ENCODE data around the gene PPA1. TPM values are rescaled to one million over a fixed set of nuclear protein-coding genes. Genes with fewer than 3 reads are reported as not detected.

PPA1 gene
- total RNA-seq, 4 donors from 2014 or later: 14.1 to 113 (median 98.4) TPM

DNA sequence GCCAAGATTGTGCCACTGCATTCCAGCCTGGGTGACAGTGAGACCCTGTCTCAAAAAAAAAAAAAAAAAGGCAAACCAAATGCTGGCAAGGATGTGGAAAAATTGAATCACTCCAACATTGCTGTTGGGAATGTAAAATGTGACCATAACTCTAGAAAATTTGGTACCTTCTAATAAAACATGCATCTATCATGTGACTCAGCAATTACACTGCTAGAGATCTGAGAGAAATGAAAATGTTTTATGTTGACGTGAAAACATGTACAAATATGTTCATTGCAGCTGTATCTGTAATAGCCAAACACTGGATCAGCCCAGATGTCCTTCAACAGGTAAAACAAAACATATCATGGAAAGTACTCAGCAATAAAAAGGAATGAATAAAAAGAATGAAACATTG, 32.1 kb downstream of the PPA1 start:
- no peaks in the 10 kb centered on the region for H3K9me3 ChIP-seq
- peaks cover 0 to 57% (median 23%) of the 10 kb centered on the region in 4 donors for H3K36me3 ChIP-seq
- H3K27ac ChIP-seq: no peak overlapping the region
- no peak overlapping the region for H3K4me3 ChIP-seq
- in situ Hi-C loops (cut with MboI; ENCODE audit: low pct_ligation_motif_present in 1 of 4, low pct_unique_long_range_greater_than_20kb in 1 of 4, low sequenced_read_pairs in 3 of 4) (no loop called here), intact Hi-C loops (cut with DNase I; ENCODE audit: low total_unique reads) (no loop called here)
- no peak for DNase-seq
- no peaks in the 10 kb centered on the region for H3K4me1 ChIP-seq
- WGBS, 2 donors (ENCODE audit: low coverage in 1 of 2): 91 to 93% methylated on average over 1 of the region's 1 CpG
- TF ChIP-seq POLR2A (IDR thresholded peaks at IDR 0.05) (no peak), EP300 (IDR thresholded peaks at IDR 0.05; ENCODE audit: low read depth) (no peak), POLR2AphosphoS5 (IDR thresholded peaks at IDR 0.05) (no peak)
- TF ChIP-seq, protein P1, sequence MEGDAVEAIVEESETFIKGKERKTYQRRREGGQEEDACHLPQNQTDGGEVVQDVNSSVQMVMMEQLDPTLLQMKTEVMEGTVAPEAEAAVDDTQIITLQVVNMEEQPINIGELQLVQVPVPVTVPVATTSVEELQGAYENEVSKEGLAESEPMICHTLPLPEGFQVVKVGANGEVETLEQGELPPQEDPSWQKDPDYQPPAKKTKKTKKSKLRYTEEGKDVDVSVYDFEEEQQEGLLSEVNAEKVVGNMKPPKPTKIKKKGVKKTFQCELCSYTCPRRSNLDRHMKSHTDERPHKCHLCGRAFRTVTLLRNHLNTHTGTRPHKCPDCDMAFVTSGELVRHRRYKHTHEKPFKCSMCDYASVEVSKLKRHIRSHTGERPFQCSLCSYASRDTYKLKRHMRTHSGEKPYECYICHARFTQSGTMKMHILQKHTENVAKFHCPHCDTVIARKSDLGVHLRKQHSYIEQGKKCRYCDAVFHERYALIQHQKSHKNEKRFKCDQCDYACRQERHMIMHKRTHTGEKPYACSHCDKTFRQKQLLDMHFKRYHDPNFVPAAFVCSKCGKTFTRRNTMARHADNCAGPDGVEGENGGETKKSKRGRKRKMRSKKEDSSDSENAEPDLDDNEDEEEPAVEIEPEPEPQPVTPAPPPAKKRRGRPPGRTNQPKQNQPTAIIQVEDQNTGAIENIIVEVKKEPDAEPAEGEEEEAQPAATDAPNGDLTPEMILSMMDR (IDR thresholded peaks at IDR 0.05): no peak
- no peaks in the 10 kb centered on the region for H3K27me3 ChIP-seq

DNA sequence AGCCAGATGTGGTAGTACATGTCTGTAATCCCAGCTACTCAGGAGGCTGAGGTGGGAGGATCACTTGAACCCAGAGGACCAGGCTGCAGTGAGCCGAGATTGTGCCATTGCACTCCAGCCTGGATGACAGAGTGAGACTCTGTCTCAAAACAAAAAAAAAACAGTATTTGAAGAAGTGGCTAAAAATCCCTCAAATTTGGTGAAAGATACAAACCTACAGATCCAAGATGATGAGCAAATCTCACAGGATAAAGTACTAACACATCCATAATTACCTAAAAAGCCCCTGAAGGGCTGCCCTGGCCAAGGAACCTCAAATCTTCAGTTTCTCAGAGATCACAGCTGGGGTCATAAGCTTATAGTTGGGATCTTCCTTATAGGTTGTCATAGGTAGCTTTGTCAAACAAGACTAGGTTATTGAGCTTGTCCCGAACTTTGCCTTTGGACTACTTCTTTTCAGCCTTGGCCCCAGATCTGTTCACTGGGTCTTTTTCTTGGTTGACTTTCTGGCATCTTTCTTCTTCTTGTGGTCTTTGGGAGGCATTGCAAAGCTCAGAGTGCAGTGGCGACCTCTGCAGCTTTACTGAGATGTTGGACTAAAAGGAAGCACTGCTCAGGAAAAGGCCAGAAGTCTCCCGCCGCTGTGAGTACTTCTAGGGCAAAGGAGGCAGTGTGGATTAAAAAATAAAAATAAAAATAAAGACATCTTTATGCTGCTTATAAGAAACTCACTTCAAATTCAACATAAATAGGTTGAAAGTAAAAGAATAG, 34.3 kb downstream of the PPA1 start:
- H3K9me3 ChIP-seq: no peaks in the 10 kb centered on the region
- no peaks in the 10 kb centered on the region for H3K27me3 ChIP-seq
- intact Hi-C loops (cut with DNase I; ENCODE audit: low total_unique reads): no loop called here
- in situ Hi-C loops (cut with MboI; ENCODE audit: low pct_ligation_motif_present in 1 of 4, low pct_unique_long_range_greater_than_20kb in 1 of 4, low sequenced_read_pairs in 3 of 4): no loop called here
- H3K4me1 ChIP-seq: no peaks in the 10 kb centered on the region
- H3K4me3 ChIP-seq: no peak overlapping the region
- DNase-seq: no peak
- no peak overlapping the region for H3K27ac ChIP-seq
- 93 to 97% methylated on average over 3 to 5 of the region's 5 CpGs for WGBS, 2 donors (ENCODE audit: low coverage in 1 of 2)
- peaks cover 0 to 43% (median 19%) of the 10 kb centered on the region in 4 donors for H3K36me3 ChIP-seq
- TF ChIP-seq, protein P1 (IDR thresholded peaks at IDR 0.05): no peak
- TF ChIP-seq POLR2AphosphoS5 (IDR thresholded peaks at IDR 0.05) (no peak), POLR2A (IDR thresholded peaks at IDR 0.05) (no peak), EP300 (IDR thresholded peaks at IDR 0.05; ENCODE audit: low read depth) (no peak)

DNA sequence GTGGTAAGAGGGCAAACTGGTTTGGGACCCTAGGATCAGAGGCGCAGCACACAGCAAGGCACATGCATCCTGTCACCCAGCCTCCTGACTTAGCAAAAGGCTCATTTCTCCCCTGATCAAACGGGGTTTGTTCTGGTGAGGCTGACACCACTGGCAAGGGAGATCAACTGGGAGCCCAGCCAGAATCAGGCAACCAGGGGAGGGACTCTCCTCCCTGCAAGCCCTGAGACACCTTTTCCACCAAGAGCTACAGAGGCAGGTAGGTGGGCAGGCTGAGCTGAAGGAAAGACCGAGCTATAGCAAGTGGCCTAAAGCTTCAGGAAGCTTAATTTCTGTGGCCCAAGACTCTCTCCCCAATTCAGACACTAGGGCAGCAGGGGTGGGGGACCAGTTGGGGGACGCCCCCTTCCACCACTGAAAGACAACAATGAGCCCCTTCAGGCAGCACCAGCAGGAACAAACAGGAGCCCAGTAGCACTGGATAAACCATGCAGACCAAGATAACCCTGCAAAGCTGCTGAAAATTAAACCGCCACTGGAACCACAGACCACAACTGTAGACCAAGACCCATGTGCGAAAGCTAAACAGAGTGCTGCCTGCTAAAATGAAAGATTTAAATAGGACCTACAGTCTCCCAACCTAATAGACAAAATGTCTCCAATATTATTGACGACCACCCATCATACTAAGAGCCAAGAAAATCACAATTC, 35.8 kb downstream of the PPA1 start:
- Histone ChIP-seq H3K4me1 (peaks cover 0 to 1% (median under 1%) of the 10 kb centered on the region in 4 donors), H3K27me3 (no peaks in the 10 kb centered on the region), H3K9me3 (no peaks in the 10 kb centered on the region), H3K27ac (no peak overlapping the region), H3K4me3 (no peak overlapping the region), H3K36me3 (peaks cover 0 to 31% (median 15%) of the 10 kb centered on the region in 4 donors)
- in situ Hi-C loops (cut with MboI; ENCODE audit: low pct_ligation_motif_present in 1 of 4, low pct_unique_long_range_greater_than_20kb in 1 of 4, low sequenced_read_pairs in 3 of 4): no loop called here
- 82 to 90% methylated on average over 1 to 7 of the region's 7 CpGs for WGBS, 2 donors (ENCODE audit: low coverage in 1 of 2)
- intact Hi-C loops (cut with DNase I; ENCODE audit: low total_unique reads): no loop called here
- no peak for DNase-seq
- TF ChIP-seq, protein P1 (IDR thresholded peaks at IDR 0.05): no peak
- no peak for TF ChIP-seq POLR2AphosphoS5 (IDR thresholded peaks at IDR 0.05)
- no peak for TF ChIP-seq POLR2A (IDR thresholded peaks at IDR 0.05)
- TF ChIP-seq EP300 (IDR thresholded peaks at IDR 0.05; ENCODE audit: low read depth): no peak

DNA sequence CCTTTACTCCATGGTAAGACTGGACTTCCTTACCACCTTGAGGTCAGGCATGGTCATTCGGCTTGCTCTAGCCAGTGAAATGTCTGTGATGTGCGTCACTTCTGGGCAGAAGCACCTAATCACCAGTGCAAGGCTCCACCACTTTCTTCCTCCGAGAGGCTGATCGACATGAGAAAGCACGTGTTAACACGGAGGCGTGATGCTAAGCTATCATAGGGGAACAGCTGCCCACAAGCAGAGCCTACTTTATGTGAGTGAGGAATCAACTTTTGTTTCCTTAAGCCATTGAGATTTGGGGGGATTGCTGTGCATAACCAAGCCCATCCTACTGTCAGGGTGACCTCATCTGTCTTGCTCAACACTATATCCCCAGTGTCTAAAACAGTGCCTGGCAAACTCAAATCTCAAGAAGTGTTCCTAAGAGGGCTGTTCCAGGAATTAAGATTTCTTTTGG, 39.8 kb downstream of the PPA1 start:
- H3K36me3 ChIP-seq: peaks cover 0 to 4% (median under 1%) of the 10 kb centered on the region in 4 donors
- in situ Hi-C loops (cut with MboI; ENCODE audit: low pct_ligation_motif_present in 1 of 4, low pct_unique_long_range_greater_than_20kb in 1 of 4, low sequenced_read_pairs in 3 of 4): no loop called here
- H3K27ac ChIP-seq: peak overlapping the region in 3 of 4 donors; percentile 0 to 55 (median 4)
- H3K27me3 ChIP-seq: no peaks in the 10 kb centered on the region
- no peak overlapping the region for H3K4me3 ChIP-seq
- intact Hi-C loops (cut with DNase I; ENCODE audit: low total_unique reads): no loop called here
- peaks cover 0 to 7% (median 2%) of the 10 kb centered on the region in 4 donors for H3K4me1 ChIP-seq
- no peak for DNase-seq
- no peaks in the 10 kb centered on the region for H3K9me3 ChIP-seq
- TF ChIP-seq, protein P1 (IDR thresholded peaks at IDR 0.05): no peak
- TF ChIP-seq EP300 (IDR thresholded peaks at IDR 0.05; ENCODE audit: low read depth) (no peak), POLR2AphosphoS5 (IDR thresholded peaks at IDR 0.05) (no peak), POLR2A (IDR thresholded peaks at IDR 0.05) (no peak)
- WGBS, 2 donors (ENCODE audit: low coverage in 1 of 2): 83 to 93% methylated on average over 6 to 7 of the region's 7 CpGs
